IMR-90 (cell line): ENCODE measurements around the gene HUWE1. TPM values are rescaled to one million over a fixed set of nuclear protein-coding genes. Genes with fewer than 3 reads are reported as not detected.

ENCODE experiments used
- ATAC-seq: fragments of 200-7000 bp; cut with Tn5 transposase; 2 replicates; pipeline ENCODE4 v1.9.1; 2020; ENCODE audit warnings: low read depth, mild to moderate bottlenecking, moderate library complexity
- BruUV-seq: library from RNA; stranded (reverse); fragments of 400-500 nt; replicated peaks from 2 replicates; lab custom pipeline; 2021; lab: Mats Ljungman, UMichigan
- CTCF ChIA-PET: fragments of 300-600 bp; formaldehyde crosslinking; extraction: SDS; loops from one replicate; lab custom pipeline; 2021; ENCODE audit warnings: antibody characterized with exemption; lab: Yijun Ruan, JAX
- POLR2A ChIA-PET: fragments of 300-600 bp; sonication (Branson Sonifier 250); formaldehyde crosslinking; loops from one replicate; lab custom pipeline; 2022; ENCODE audit warnings: antibody characterized with exemption; ENCODE audit not compliant: unreplicated experiment; lab: Charles Lee
- DNase-seq: peaks from one replicate; pipeline ENCODE4 v3.0.0; 2013
- H2AFZ ChIP-seq: replicated peaks from 2 replicates; pipeline ENCODE3; 2013; ENCODE audit warnings: low read length, mild to moderate bottlenecking; ENCODE audit not compliant: poor library complexity
- H2AK5ac ChIP-seq: 2 replicates; pipeline ENCODE4 v1.6.1; 2013; ENCODE audit warnings: low read depth, low read length, inconsistent platforms
- H2AK9ac ChIP-seq: replicated peaks from 2 replicates; pipeline ENCODE3; 2013; ENCODE audit warnings: mild to moderate bottlenecking, low read depth, low read length, moderate library complexity; ENCODE audit not compliant: poor library complexity
- H2BK120ac ChIP-seq: 2 replicates; pipeline ENCODE4 v1.6.1; 2013; ENCODE audit warnings: low read depth, low read length, inconsistent platforms
- H2BK15ac ChIP-seq: 3 replicates; pipeline ENCODE4 v1.6.1; 2013; ENCODE audit warnings: low read depth, low read length, inconsistent platforms
- H2BK20ac ChIP-seq: 2 replicates; pipeline ENCODE4 v1.6.1; 2013; ENCODE audit warnings: low read depth, mild to moderate bottlenecking, inconsistent platforms, low read length, moderate library complexity
- H2BK5ac ChIP-seq: 2 replicates; pipeline ENCODE4 v1.6.1; 2013; ENCODE audit warnings: mild to moderate bottlenecking, low read depth, low read length, inconsistent platforms; ENCODE audit not compliant: poor library complexity, severe bottlenecking
- H3K14ac ChIP-seq: replicated peaks from 2 replicates; pipeline ENCODE4 v1.6.1; 2013; ENCODE audit warnings: low read depth, low read length, inconsistent platforms
- H3K18ac ChIP-seq: 2 replicates; pipeline ENCODE4 v1.6.1; 2013; ENCODE audit warnings: low read depth, low read length, control low read depth
- H3K23ac ChIP-seq: 2 replicates; pipeline ENCODE4 v1.6.1; 2013; ENCODE audit warnings: low read depth, low read length, inconsistent platforms
- H3K27ac ChIP-seq: 2 replicates; pipeline ENCODE4 v1.5.1; 2013; ENCODE audit warnings: mild to moderate bottlenecking, control low read depth, low read length; ENCODE audit not compliant: insufficient read depth
- H3K27me3 ChIP-seq: 2 replicates; pipeline ENCODE4 v1.6.1; 2013; ENCODE audit warnings: low read length; ENCODE audit not compliant: control insufficient read depth, insufficient read depth
- H3K36me3 ChIP-seq: 2 replicates; pipeline ENCODE4 v1.6.1; 2013; ENCODE audit warnings: low read length, mixed read lengths; ENCODE audit not compliant: control insufficient read depth, insufficient read depth
- H3K4ac ChIP-seq: 2 replicates; pipeline ENCODE4 v1.6.1; 2013; ENCODE audit warnings: low read depth, low read length, inconsistent platforms
- H3K4me1 ChIP-seq: 2 replicates; pipeline ENCODE4 v1.6.1; 2013; ENCODE audit warnings: low read length, mixed read lengths; ENCODE audit not compliant: control insufficient read depth, insufficient read depth
- H3K4me2 ChIP-seq: 2 replicates; pipeline ENCODE4 v1.6.1; 2013; ENCODE audit warnings: low read depth, mild to moderate bottlenecking, control low read depth, low read length, moderate library complexity
- H3K4me3 ChIP-seq: 2 replicates; pipeline ENCODE4 v1.5.1; 2013; ENCODE audit warnings: low read depth, mild to moderate bottlenecking, control low read depth, low read length, moderate library complexity; ENCODE audit not compliant: insufficient read depth
- H3K56ac ChIP-seq: 2 replicates; pipeline ENCODE4 v1.6.1; 2013; ENCODE audit warnings: low read length, inconsistent platforms; ENCODE audit not compliant: insufficient read depth; ENCODE audit errors: extremely low read depth
- H3K79me1 ChIP-seq, 2 experiments: 2 replicates each; pipeline ENCODE4 v1.6.1; 2013; ENCODE audit warnings: low read length in 2 of 2, inconsistent platforms in 1 of 2, low read depth in 1 of 2
- H3K9ac ChIP-seq: 2 replicates; pipeline ENCODE4 v1.6.1; 2013; ENCODE audit warnings: low read depth, low read length, control low read depth
- H3K9me1 ChIP-seq: 2 replicates; pipeline ENCODE4 v1.6.1; 2013; ENCODE audit warnings: low read length, inconsistent platforms; ENCODE audit not compliant: insufficient read depth
- H3K9me3 ChIP-seq: 2 replicates; pipeline ENCODE4 v1.6.1; 2013; ENCODE audit warnings: low read length; ENCODE audit not compliant: control insufficient read depth, insufficient read depth
- H4K20me1 ChIP-seq: 2 replicates; pipeline ENCODE4 v1.6.1; 2013; ENCODE audit warnings: low read length, inconsistent platforms; ENCODE audit not compliant: insufficient read depth
- H4K5ac ChIP-seq: 2 replicates; pipeline ENCODE4 v1.6.1; 2013; ENCODE audit warnings: mild to moderate bottlenecking, low read depth, low read length, control low read depth
- H4K8ac ChIP-seq, 2 experiments: 2 replicates each; pipeline ENCODE4 v1.6.1; 2013; ENCODE audit warnings: low read depth in 2 of 2, low read length in 2 of 2, control low read depth in 1 of 2, inconsistent platforms in 1 of 2
- H4K91ac ChIP-seq: 2 replicates; pipeline ENCODE4 v1.6.1; 2013; ENCODE audit warnings: low read depth, low read length, inconsistent platforms; ENCODE audit not compliant: insufficient read depth
- BHLHE40 ChIP-seq: fragments of 150-350 bp; IDR thresholded peaks from 2 replicates; pipeline ENCODE4 v1.6.1; 2016; ENCODE audit warnings: mild to moderate bottlenecking, low read depth, low read length
- RAD21 ChIP-seq: IDR thresholded peaks from 2 replicates; pipeline ENCODE4 v1.6.1; 2012; ENCODE audit warnings: low read length, improper control_type of control experiment
- WGBS, 2 experiments: methylation state at CpG; one replicate each; pipeline versions ENCODE4 v1.1.5 to v1.1.7; 2013; ENCODE audit warnings: missing lambda C conversion rate in 2 of 2; ENCODE audit not compliant: insufficient read length in 1 of 2; ENCODE audit errors: extremely low coverage in 2 of 2; 5-methylcytosine and 5-hydroxymethylcytosine counted together
- dilution Hi-C: fragments of 300-500 bp; cut with HindIII; formaldehyde crosslinking; loops from one replicate; pipeline ENCODE4 v1.14.3; 2018; ENCODE audit warnings: low sequenced_read_pairs; ENCODE audit not compliant: unreplicated experiment
- in situ Hi-C: fragments of 300-500 bp; cut with MboI; formaldehyde crosslinking; loops from 3 replicates; pipeline ENCODE4 v1.14.3; 2019; ENCODE audit warnings: low sequenced_read_pairs, inconsistent platforms, mixed read lengths
- intact Hi-C: fragments of 100-400 bp; cut with micrococcal nuclease; formaldehyde crosslinking; loops from 2 replicates; pipeline ENCODE4 v1.10.0; 2022
- polyA plus RNA-seq, 3 experiments: library from polyadenylated mRNA; depleted of rRNA; stranded (reverse); fragments of >200 nt; gene quantifications; 2 replicates each; pipeline ENCODE4 v1.2.3, GENCODE V29; 2012; ENCODE audit warnings: low replicate concordance in 1 of 3
- total RNA-seq: library from RNA; depleted of rRNA; stranded (reverse); fragments of >200 nt; gene quantifications from 2 replicates; pipeline ENCODE4 v1.2.3, GENCODE V29; 2012

Gene HUWE1
- total and polyA plus RNA-seq, 2 of the 4 experiments (the other 2 are of a cell fraction), result 47.6 to 57.7 TPM

GRCh38 chrX:53729751-53730150, 43.2 kb upstream of the HUWE1 start:
- Histone ChIP-seq H3K4me3 (no peak overlapping the region), H3K23ac (no peak overlapping the region), H4K91ac (no peak overlapping the region), H3K9ac (no peak overlapping the region), H3K27ac (no peak overlapping the region), H3K4me1 (no peaks in the 10 kb centered on the region), H3K79me1 (no peaks in the 10 kb centered on the region), H4K5ac (no peak overlapping the region), H3K14ac (no peak overlapping the region), H2AK9ac (no peak overlapping the region), H3K36me3 (no peaks in the 10 kb centered on the region), H2AK5ac (no peak overlapping the region), H3K18ac (no peak overlapping the region), H3K4ac (no peak overlapping the region), H3K4me2 (no peak overlapping the region), H3K56ac (no peak overlapping the region), H4K8ac (no peak overlapping the region), H2AFZ (no peak overlapping the region), H2BK15ac (no peak overlapping the region), H3K9me1 (no peaks in the 10 kb centered on the region), H2BK120ac (no peak overlapping the region), H3K27me3 (peaks cover 4% of the 10 kb centered on the region), H4K20me1 (no peaks in the 10 kb centered on the region), H2BK20ac (no peak overlapping the region), H3K9me3 (no peaks in the 10 kb centered on the region), H2BK5ac (no peak overlapping the region)
- no peak for DNase-seq
- intact Hi-C loops, result no loop called here
- no peak for ATAC-seq
- dilution Hi-C loops, result no loop called here
- ChIA-PET POLR2A (no interaction called here), CTCF (interaction anchor here (0.6 kb wide), 1 partner anchor 47 kb away, joined by 3 read pairs; no protein-coding TSS in a partner anchor)
- in situ Hi-C loops, result no loop called here
- TF ChIP-seq RAD21 (no peak), BHLHE40 (no peak)
- no TSS peak for BruUV-seq
- no CpG with 5 or more reads among the region's 1 CpG for WGBS, 2 experiments
